Keratinocyte (primary cell): ENCODE measurements around the gene VN1R4. TPM values are rescaled to one million over a fixed set of nuclear protein-coding genes. Genes with fewer than 3 reads are reported as not detected.

ENCODE experiments used
- polyA plus RNA-seq, 5 experiments: library from polyadenylated mRNA; depleted of rRNA in 3 of 5; stranded (reverse) in 3 of 5; stranded (forward) in 1 of 5; unstranded in 1 of 5; fragments of >200 nt; gene quantifications; 1 replicate in 1 of 5; 2 replicates in 3 of 5; 3 replicates in 1 of 5; pipeline versions ENCODE4 v1.2.1 to v1.2.3, GENCODE V29; 2011 to 2012; ENCODE audit warnings: missing spikeins in 2 of 5, low read depth in 1 of 5, low replicate concordance in 1 of 5

VN1R4 gene
- polyA plus RNA-seq, 1 donor (not counting 4 experiments of a cell fraction or from before 2014, with no cell fraction given) = not detected

Other genes starting within 250 kb of the VN1R4 start
- gene ERVV-2, start 223.0 kb downstream of the VN1R4 start, polyA plus RNA-seq = not detected in 3 replicates
- 10.2 to 14.4 TPM (median 12.6 TPM) in 3 replicates for gene ZNF160, start 164.3 kb downstream of the VN1R4 start, polyA plus RNA-seq
- 4.2 to 7.5 TPM (median 5.2 TPM) in 3 replicates for gene ZNF415, start 134.8 kb downstream of the VN1R4 start, polyA plus RNA-seq
- 3.3 to 4.6 TPM (median 3.8 TPM) in 3 replicates for gene ZNF347, start 108.7 kb downstream of the VN1R4 start, polyA plus RNA-seq
- 2.2 to 4.3 TPM (median 2.7 TPM) in 3 replicates for gene ZNF665, start 74.4 kb downstream of the VN1R4 start, polyA plus RNA-seq
- 14.0 to 22.2 TPM (median 16.8 TPM) in 3 replicates for gene ZNF677, start 12.8 kb downstream of the VN1R4 start, polyA plus RNA-seq
- 0.04 TPM in 1 of 3 replicates, not detected in the others for gene VN1R2, start 9.4 kb downstream of the VN1R4 start, polyA plus RNA-seq
- gene ZNF845, start 66.0 kb upstream of the VN1R4 start, polyA plus RNA-seq = 2.5 to 4.4 TPM (median 3.5 TPM) in 3 replicates
- 6.7 to 9.5 TPM (median 9.5 TPM) in 3 replicates for gene ZNF525, start 98.0 kb upstream of the VN1R4 start, polyA plus RNA-seq
- gene ZNF765, start 127.4 kb upstream of the VN1R4 start, polyA plus RNA-seq = 4.6 to 5.9 TPM (median 5.2 TPM) in 3 replicates
- gene ZNF761, start 164.3 kb upstream of the VN1R4 start, polyA plus RNA-seq = 6.8 to 10.3 TPM (median 9.2 TPM) in 3 replicates
- 1.5 to 2.5 TPM (median 2.1 TPM) in 3 replicates for gene ZNF813, start 200.0 kb upstream of the VN1R4 start, polyA plus RNA-seq